A549 (cell line): ENCODE measurements around the gene PDLIM1. TPM values are rescaled to one million over a fixed set of nuclear protein-coding genes. Genes with fewer than 3 reads are reported as not detected.

Experiments
- ATAC-seq, 2 experiments: fragments of 200-7000 bp in 1 of 2; fragments of >200 bp in 1 of 2; cut with Nextera tagmentation in 1 of 2; cut with Tn5 transposase in 1 of 2; 3 replicates each; pipeline versions ENCODE4 v1.8.0 to v1.9.1; 2018 to 2020; ENCODE audit warnings: mild to moderate bottlenecking in 1 of 2, moderate library complexity in 1 of 2
- CTCF ChIA-PET: fragments of 300-600 bp; sonication (Branson Sonifier 250); formaldehyde crosslinking; extraction: SDS; loops from one replicate; lab custom pipeline; 2021; ENCODE audit warnings: antibody characterized with exemption, inconsistent platforms; lab: Yijun Ruan, JAX
- POLR2A ChIA-PET: fragments of 350-600 bp; formaldehyde crosslinking; extraction: SDS; loops from one replicate; lab custom pipeline; 2021; ENCODE audit warnings: antibody characterized with exemption, inconsistent platforms; lab: Yijun Ruan, JAX
- DNase-seq, 2 experiments: peaks; one replicate each; pipeline versions ENCODE4 v3.0.0 to v3.0.0-alpha.2; 2011 to 2016; ENCODE audit warnings: low read depth in 1 of 2, low spot score in 1 of 2
- FAIRE-seq: peaks from 2 replicates; lab custom pipeline; 2011; peaks lifted over from hg19 to GRCh38; lab: Jason Lieb, UNC
- H3K27ac ChIP-seq, 2 experiments: fragments of >200 bp; sonication (Bioruptor Twin); formaldehyde crosslinking; 3 replicates each; pipeline ENCODE4 v1.5.1; 2016 to 2017
- H3K4me1 ChIP-seq: fragments of >200 bp; sonication (Bioruptor Twin); formaldehyde crosslinking; 3 replicates; pipeline ENCODE4 v1.6.1; 2016
- H3K4me2 ChIP-seq: fragments of >200 bp; sonication (Bioruptor Twin); formaldehyde crosslinking; 3 replicates; pipeline ENCODE4 v1.6.1; 2016
- H3K4me3 ChIP-seq: fragments of >200 bp; sonication (Bioruptor Twin); formaldehyde crosslinking; 3 replicates; pipeline ENCODE4 v1.5.1; 2016
- H3K9me3 ChIP-seq: fragments of >200 bp; sonication (Bioruptor Twin); formaldehyde crosslinking; 3 replicates; pipeline ENCODE4 v1.6.1; 2016
- BCL3 ChIP-seq: fragments of >200 bp; sonication (Bioruptor Twin); formaldehyde crosslinking; IDR thresholded peaks from 3 replicates; pipeline ENCODE4 v1.6.1; 2016
- CEBPB ChIP-seq, 2 experiments: fragments of >200 bp in 1 of 2; sonication (Bioruptor Twin) in 1 of 2; formaldehyde crosslinking in 1 of 2; IDR thresholded peaks; 2 replicates each; pipeline ENCODE4 v1.6.1; 2012 to 2016
- CHD2 ChIP-seq: fragments of 150-350 bp; IDR thresholded peaks from 2 replicates; pipeline ENCODE4 v1.6.1; 2014; ENCODE audit warnings: low read length; ENCODE audit not compliant: partially characterized antibody
- CTCF ChIP-seq: fragments of >200 bp; sonication (Bioruptor Twin); formaldehyde crosslinking; IDR thresholded peaks from 3 replicates; pipeline ENCODE4 v1.5.1; 2016
- EHF ChIP-seq: fragments of 250-450 bp; sonication (Bioruptor Pico); IDR thresholded peaks from 2 replicates; pipeline ENCODE4 v1.5.0; 2020; ENCODE audit warnings: mild to moderate bottlenecking
- ELK1 ChIP-seq: fragments of 150-350 bp; IDR thresholded peaks from 2 replicates; pipeline ENCODE4 v1.6.1; 2014; ENCODE audit warnings: low read depth, mild to moderate bottlenecking, low read length
- EP300 ChIP-seq, 2 experiments: fragments of >200 bp; sonication (Bioruptor Twin); formaldehyde crosslinking; IDR thresholded peaks; 2 replicates in 1 of 2; 3 replicates in 1 of 2; pipeline ENCODE4 v1.6.1; 2016 to 2017
- ESRRA ChIP-seq: fragments of 150-350 bp; IDR thresholded peaks from 2 replicates; pipeline ENCODE4 v1.6.1; 2014; ENCODE audit warnings: mild to moderate bottlenecking, low read length, borderline replicate concordance
- FOSB ChIP-seq: fragments of 250-450 bp; sonication (Bioruptor Pico); IDR thresholded peaks from 2 replicates; pipeline ENCODE4 v1.5.0; 2020; ENCODE audit warnings: mild to moderate bottlenecking, moderate library complexity
- FOSL2 ChIP-seq, 2 experiments: fragments of 450-650 bp in 1 of 2; fragments of >200 bp in 1 of 2; sonication (Bioruptor Twin) in 1 of 2; formaldehyde crosslinking; IDR thresholded peaks; 2 replicates each; pipeline versions ENCODE4 v1.5.0 to v1.6.1; 2016 to 2020; ENCODE audit warnings: mild to moderate bottlenecking in 1 of 2, moderate library complexity in 1 of 2
- HEYL ChIP-seq: fragments of 250-450 bp; sonication (Bioruptor Pico); IDR thresholded peaks from 2 replicates; pipeline ENCODE4 v1.8.0; 2021; ENCODE audit warnings: mild to moderate bottlenecking, moderate library complexity
- HOXA7 ChIP-seq: fragments of 250-450 bp; sonication (Bioruptor Pico); IDR thresholded peaks from 2 replicates; pipeline ENCODE4 v1.5.0; 2020; ENCODE audit warnings: mild to moderate bottlenecking, moderate library complexity
- HOXB13 ChIP-seq: fragments of 250-450 bp; sonication (Bioruptor Pico); IDR thresholded peaks from 2 replicates; pipeline ENCODE4 v1.5.0; 2020; ENCODE audit warnings: low read depth, mild to moderate bottlenecking, moderate library complexity
- JUNB ChIP-seq: fragments of >200 bp; sonication (Bioruptor Twin); formaldehyde crosslinking; IDR thresholded peaks from 2 replicates; pipeline ENCODE4 v1.6.1; 2016
- KDM1A ChIP-seq: fragments of 200-600 bp; sonication (generic); IDR thresholded peaks from 2 replicates; pipeline ENCODE4 v1.6.1; 2016; ENCODE audit warnings: low read depth, mild to moderate bottlenecking
- KDM5A ChIP-seq: fragments of 200-600 bp; sonication (generic); IDR thresholded peaks from 2 replicates; pipeline ENCODE4 v1.6.1; 2016; ENCODE audit warnings: antibody characterized with exemption, mild to moderate bottlenecking
- MAFK ChIP-seq: fragments of 450-650 bp; IDR thresholded peaks from 2 replicates; pipeline ENCODE4 v1.6.1; 2014; ENCODE audit not compliant: partially characterized antibody
- MAZ ChIP-seq: fragments of 150-350 bp; IDR thresholded peaks from 2 replicates; pipeline ENCODE4 v1.6.1; 2014; ENCODE audit warnings: antibody characterized with exemption, low read depth, low read length, borderline replicate concordance
- MYC ChIP-seq: IDR thresholded peaks from 2 replicates; pipeline ENCODE4 v1.6.1; 2012; ENCODE audit warnings: mild to moderate bottlenecking, inconsistent platforms, low read length, improper control_type of control experiment, borderline replicate concordance
- NR3C1 ChIP-seq: fragments of >200 bp; sonication (Bioruptor Twin); formaldehyde crosslinking; IDR thresholded peaks from 3 replicates; pipeline ENCODE4 v1.6.1; 2017
- PHF8 ChIP-seq: fragments of 200-600 bp; sonication (generic); IDR thresholded peaks from 2 replicates; pipeline ENCODE4 v1.6.1; 2016; ENCODE audit warnings: low read depth, mild to moderate bottlenecking, antibody characterized with exemption, moderate library complexity, borderline replicate concordance
- POLR2A ChIP-seq: IDR thresholded peaks from 2 replicates; pipeline ENCODE4 v1.6.1; 2012; ENCODE audit warnings: mild to moderate bottlenecking, low read length
- RCOR1 ChIP-seq: fragments of 150-350 bp; IDR thresholded peaks from 2 replicates; pipeline ENCODE4 v1.6.1; 2014; ENCODE audit warnings: antibody characterized with exemption, low read length, low read depth
- REST ChIP-seq: fragments of 200-600 bp; sonication (generic); IDR thresholded peaks from 2 replicates; pipeline ENCODE4 v1.6.1; 2016; ENCODE audit warnings: antibody characterized with exemption, mild to moderate bottlenecking, moderate library complexity
- RNF2 ChIP-seq: fragments of 200-600 bp; sonication (generic); IDR thresholded peaks from 2 replicates; pipeline ENCODE4 v1.6.1; 2016; ENCODE audit warnings: low read depth, mild to moderate bottlenecking, antibody characterized with exemption, moderate library complexity, borderline replicate concordance
- SMC3 ChIP-seq: fragments of >200 bp; sonication (Bioruptor Twin); formaldehyde crosslinking; IDR thresholded peaks from 3 replicates; pipeline ENCODE4 v1.6.1; 2018; ENCODE audit warnings: inconsistent platforms
- SREBF2 ChIP-seq: fragments of 450-650 bp; IDR thresholded peaks from 2 replicates; pipeline ENCODE4 v1.6.1; 2014; ENCODE audit warnings: mild to moderate bottlenecking, moderate library complexity
- TFCP2L1 ChIP-seq: fragments of 250-450 bp; sonication (Bioruptor Pico); IDR thresholded peaks from 2 replicates; pipeline ENCODE4 v1.5.0; 2021; ENCODE audit warnings: mild to moderate bottlenecking
- TP53 ChIP-seq: fragments of 250-450 bp; sonication (Bioruptor Pico); IDR thresholded peaks from 2 replicates; pipeline ENCODE4 v1.5.0; 2021; ENCODE audit warnings: mild to moderate bottlenecking, moderate library complexity
- ZC3H11A ChIP-seq: fragments of 450-650 bp; IDR thresholded peaks from 2 replicates; pipeline ENCODE4 v1.6.1; 2014; ENCODE audit warnings: antibody characterized with exemption, mild to moderate bottlenecking
- ZFP36 ChIP-seq: fragments of 450-650 bp; IDR thresholded peaks from 2 replicates; pipeline ENCODE4 v1.6.1; 2014; ENCODE audit warnings: borderline replicate concordance; ENCODE audit not compliant: partially characterized antibody
- ZNF302 ChIP-seq: fragments of 250-450 bp; sonication (Bioruptor Pico); IDR thresholded peaks from 2 replicates; pipeline ENCODE4 v1.9.0; 2021; ENCODE audit warnings: inconsistent platforms, mild to moderate bottlenecking, moderate library complexity
- ZSCAN20 ChIP-seq: fragments of 250-450 bp; sonication (Bioruptor Pico); IDR thresholded peaks from 2 replicates; pipeline ENCODE4 v1.8.0; 2022; ENCODE audit warnings: mild to moderate bottlenecking, moderate library complexity
- WGBS: methylation state at CpG from one replicate; pipeline ENCODE4 v1.1.6; 2017; ENCODE audit errors: missing lambda C conversion rate; 5-methylcytosine and 5-hydroxymethylcytosine counted together
- polyA plus RNA-seq, 4 experiments: library from polyadenylated mRNA; depleted of rRNA in 3 of 4; stranded (reverse); fragments of >200 nt; fragmentation: RNase III in 1 of 4; extraction: RNeasy Plus Mini Kit Qiagen cat#74134 plus additional on column Dnase treatment in 1 of 4; gene quantifications; 2 replicates in 3 of 4; 3 replicates in 1 of 4; pipeline ENCODE4 v1.2.3, GENCODE V29; 2011 to 2017

The PDLIM1 gene
- polyA plus RNA-seq, 2 of the 4 experiments (the other 2 are of a cell fraction), result 92.5 to 128 TPM

GRCh38 chr10:95278061-95278988 lies 12.5 kb downstream of the PDLIM1 start:
- no peak for FAIRE-seq
- POLR2A ChIA-PET, result interaction anchor here (0.7 to 1.2 kb wide), 5 partner anchors 10 to 49 kb away, joined by 3 to 5 read pairs (median 4); no protein-coding TSS in a partner anchor
- H3K4me1 ChIP-seq, result peaks cover 98% of the 10 kb centered on the region
- peak overlapping the region; percentile 78 to 83 for H3K27ac ChIP-seq
- ATAC-seq, result peak; percentile 9 to 32; a peak in 5 of 6 replicates
- no peaks in the 10 kb centered on the region for H3K9me3 ChIP-seq
- CTCF ChIA-PET, result interaction anchor here (1.0 to 6.3 kb wide), 10 partner anchors 11 to 96 kb away, joined by 3 to 33 read pairs (median 6); no protein-coding TSS in a partner anchor
- peak in 1 of 2 experiments; percentile 74 for DNase-seq
- H3K4me2 ChIP-seq, result peak overlapping the region; percentile 74
- WGBS, result 65% methylated on average over 6 of the region's 6 CpGs
- peak overlapping the region; percentile 10; the same call in 1 of the 3 replicates for H3K4me3 ChIP-seq
- no peak for TF ChIP-seq PHF8
- TF ChIP-seq ZNF302 (CRISPR knock-in tag), result no peak
- no peak for TF ChIP-seq ESRRA
- peak; percentile 40; the same call in 1 of the 2 replicates for TF ChIP-seq JUNB
- TF ChIP-seq RNF2, result no peak
- no peak for TF ChIP-seq ZC3H11A
- TF ChIP-seq CHD2, result no peak
- no peak for TF ChIP-seq HOXB13 (CRISPR knock-in tag)
- no peak for TF ChIP-seq MYC
- TF ChIP-seq TFCP2L1 (CRISPR knock-in tag), result no peak
- no peak for TF ChIP-seq KDM5A
- peak; percentile 87 for TF ChIP-seq ZFP36
- TF ChIP-seq NR3C1, result no peak
- TF ChIP-seq KDM1A, result no peak
- TF ChIP-seq MAZ, result no peak
- TF ChIP-seq ELK1, result no peak
- TF ChIP-seq TP53 (CRISPR knock-in tag), result no peak
- TF ChIP-seq CEBPB (IDR thresholded peaks at IDR 0.05), result peak; percentile 69 to 85
- no peak for TF ChIP-seq POLR2A
- TF ChIP-seq RCOR1, result no peak
- no peak for TF ChIP-seq HOXA7
- TF ChIP-seq EP300 (IDR thresholded peaks at IDR 0.05), result peak; percentile 44 to 79; a peak in 4 of 5 replicates
- TF ChIP-seq FOSL2 (IDR thresholded peaks at IDR 0.05), result no peak
- TF ChIP-seq FOSL2 (CRISPR knock-in tag; IDR thresholded peaks at IDR 0.05), result no peak
- no peak for TF ChIP-seq HEYL (CRISPR knock-in tag)
- TF ChIP-seq REST, result no peak
- 0 out of 3 replicates have a peak, but pooled peaks have one; percentile 26 for TF ChIP-seq SMC3
- no peak for TF ChIP-seq EHF (CRISPR knock-in tag)
- no peak for TF ChIP-seq CTCF
- no peak for TF ChIP-seq BCL3
- TF ChIP-seq SREBF2, result no peak
- TF ChIP-seq FOSB (CRISPR knock-in tag), result no peak
- TF ChIP-seq ZSCAN20, result no peak
- no peak for TF ChIP-seq MAFK
